Skeletal muscle tissue (tissue), 4 donors: ENCODE data around the gene DOK1. TPM values are rescaled to one million over a fixed set of nuclear protein-coding genes. Genes with fewer than 3 reads are reported as not detected.
A peak's percentile ranks its signal among the peaks of the same experiment; 100 is the strongest.
"Not testable (repeated sequence)": the region's sequence is repeated elsewhere in the genome, so short reads cannot be mapped to it uniquely, and the experiment has no call there.

ENCODE experiments used
- H3K27ac ChIP-seq: one replicate; pipeline ENCODE4 v1.7.0; 2013; ENCODE audit warnings: mild to moderate bottlenecking, low read depth, low read length, inconsistent platforms
- H3K27me3 ChIP-seq, 3 donors: one replicate each; pipeline ENCODE4 v1.7.0; 2013; ENCODE audit warnings: low read length in 3 of 3; ENCODE audit not compliant: control insufficient read depth in 3 of 3, insufficient read depth in 3 of 3
- H3K36me3 ChIP-seq, 3 donors: one replicate each; pipeline ENCODE4 v1.7.0; 2013; ENCODE audit warnings: low read length in 3 of 3; ENCODE audit not compliant: control insufficient read depth in 3 of 3, insufficient read depth in 3 of 3
- H3K4me1 ChIP-seq, 3 donors: one replicate each; pipeline ENCODE4 v1.7.0; 2013; ENCODE audit warnings: low read length in 3 of 3, mild to moderate bottlenecking in 3 of 3; ENCODE audit not compliant: control insufficient read depth in 3 of 3, insufficient read depth in 3 of 3
- H3K4me3 ChIP-seq, 3 donors: one replicate each; pipeline ENCODE4 v1.7.0; 2013; ENCODE audit warnings: low read length in 3 of 3
- H3K9ac ChIP-seq, 3 donors: one replicate each; pipeline ENCODE4 v1.7.0; 2013; ENCODE audit warnings: low read length in 3 of 3, mild to moderate bottlenecking in 3 of 3, moderate library complexity in 2 of 3, low read depth in 1 of 3
- H3K9me3 ChIP-seq, 3 donors: one replicate each; pipeline ENCODE4 v1.7.0; 2013; ENCODE audit warnings: low read length in 3 of 3; ENCODE audit not compliant: control insufficient read depth in 3 of 3
- total RNA-seq: library from RNA; depleted of rRNA; stranded (reverse); fragments of >200 nt; gene quantifications from one replicate; pipeline ENCODE4 v1.2.3, GENCODE V29; 2014
- donor health status: Osteomylitis.

DOK1 gene
- total RNA-seq, 1 donor from 2014 or later: 12.0 TPM

GRCh38 chr2:74556159-74556558, 1.6 kb downstream of the DOK1 start:
- Histone ChIP-seq H3K36me3 (peaks cover 0 to 3% (median 0%) of the 10 kb centered on the region in 3 donors), H3K27me3 (peaks cover 8 to 49% (median 40%) of the 10 kb centered on the region in 3 donors), H3K9ac (no peak overlapping the region), H3K4me3 (peak overlapping the region in 1 of 3 donors; percentile 75), H3K4me1 (peaks cover 3 to 18% (median 6%) of the 10 kb centered on the region in 3 donors), H3K9me3 (no peaks in the 10 kb centered on the region), H3K27ac (no peak overlapping the region)

GRCh38 chr2:74556831-74557370, 2.4 kb downstream of the DOK1 start:
- Histone ChIP-seq H3K4me3 (no peak overlapping the region), H3K36me3 (peaks cover 0 to 3% (median 0%) of the 10 kb centered on the region in 3 donors), H3K9ac (no peak overlapping the region), H3K27me3 (peaks cover 9 to 44% (median 38%) of the 10 kb centered on the region in 3 donors), H3K27ac (no peak overlapping the region), H3K4me1 (peaks cover 3 to 18% (median 6%) of the 10 kb centered on the region in 3 donors), H3K9me3 (no peaks in the 10 kb centered on the region)

- Histone ChIP-seq H3K27ac (no peak overlapping the region), H3K27me3 (peaks cover 16 to 36% (median 28%) of the 10 kb centered on the region in 3 donors), H3K9ac (no peak overlapping the region), H3K4me3 (no peak overlapping the region), H3K36me3 (peaks cover 0 to 3% (median 0%) of the 10 kb centered on the region in 3 donors), H3K9me3 (no peaks in the 10 kb centered on the region), H3K4me1 (peaks cover 0 to 13% (median 3%) of the 10 kb centered on the region in 3 donors)
These were observed 4.0 kb downstream of the DOK1 start for GRCh38 chr2:74558284-74559230.

- peaks cover 0 to 3% (median 0%) of the 10 kb centered on the region in 3 donors for H3K36me3 ChIP-seq
- H3K9ac ChIP-seq: no peak overlapping the region
- peaks cover 16 to 25% (median 22%) of the 10 kb centered on the region in 3 donors for H3K27me3 ChIP-seq
- H3K27ac ChIP-seq: no peak overlapping the region
- no peaks in the 10 kb centered on the region for H3K9me3 ChIP-seq
- no peak overlapping the region for H3K4me3 ChIP-seq
- H3K4me1 ChIP-seq: peaks cover 0 to 7% (median 3%) of the 10 kb centered on the region in 3 donors
These were observed 5.4 kb downstream of the DOK1 start for GRCh38 chr2:74559912-74560311.

GRCh38 chr2:74560591-74560990, 6.1 kb downstream of the DOK1 start:
- H3K27ac ChIP-seq: no peak overlapping the region
- no peaks in the 10 kb centered on the region for H3K9me3 ChIP-seq
- peaks cover 0 to 3% (median 0%) of the 10 kb centered on the region in 3 donors for H3K36me3 ChIP-seq
- no peak overlapping the region for H3K9ac ChIP-seq
- H3K4me3 ChIP-seq: no peak overlapping the region
- peaks cover 0 to under 1% (median 0%) of the 10 kb centered on the region in 3 donors for H3K4me1 ChIP-seq
- H3K27me3 ChIP-seq: peaks cover 11 to 19% (median 15%) of the 10 kb centered on the region in 3 donors

GRCh38 chr2:74561022-74561421, 6.5 kb downstream of the DOK1 start:
- not testable (repeated sequence) for H3K9ac ChIP-seq, H3K4me1 ChIP-seq
- H3K27me3 ChIP-seq: peaks cover 8 to 15% (median 12%) of the 10 kb centered on the region in 3 donors

GRCh38 chr2:74562126-74562775, 7.7 kb downstream of the DOK1 start:
- Histone ChIP-seq H3K4me1 (no peaks in the 10 kb centered on the region), H3K27ac (no peak overlapping the region), H3K9ac (no peak overlapping the region), H3K27me3 (peaks cover 6 to 10% (median 8%) of the 10 kb centered on the region in 3 donors), H3K36me3 (no peaks in the 10 kb centered on the region), H3K4me3 (no peak overlapping the region), H3K9me3 (no peaks in the 10 kb centered on the region)

More at GRCh38 chr2:74561022-74561421, 6.5 kb downstream of the DOK1 start:
- H3K9me3 ChIP-seq, H3K4me3 ChIP-seq, H3K27ac ChIP-seq, H3K36me3 ChIP-seq: not testable (repeated sequence)

- no peaks in the 10 kb centered on the region for H3K36me3 ChIP-seq
- no peaks in the 10 kb centered on the region for H3K4me1 ChIP-seq
- no peaks in the 10 kb centered on the region for H3K9me3 ChIP-seq
- no peak overlapping the region for H3K9ac ChIP-seq
- no peak overlapping the region for H3K27ac ChIP-seq
- peaks cover 3 to 10% (median 8%) of the 10 kb centered on the region in 3 donors for H3K27me3 ChIP-seq
- no peak overlapping the region for H3K4me3 ChIP-seq
These were observed 9.7 kb downstream of the DOK1 start for GRCh38 chr2:74564222-74564621.

- H3K9ac ChIP-seq: no peak overlapping the region
- H3K4me3 ChIP-seq: no peak overlapping the region
- H3K4me1 ChIP-seq: no peaks in the 10 kb centered on the region
- no peaks in the 10 kb centered on the region for H3K36me3 ChIP-seq
- H3K27me3 ChIP-seq: peaks cover 0 to 8% (median 3%) of the 10 kb centered on the region in 3 donors
- H3K9me3 ChIP-seq: no peaks in the 10 kb centered on the region
- H3K27ac ChIP-seq: no peak overlapping the region
These were observed 11.7 kb downstream of the DOK1 start for GRCh38 chr2:74566076-74566753.
